ENCODE measurements around the gene RALGPS1.

Gene RALGPS1

GRCh38 chr9:127250896-127251391 is 336.4 kb downstream of the RALGPS1 start:
- DNase-seq (ENCODE audit: low read depth), result no peak
- no peak overlapping the region for H3K4me3 ChIP-seq (ENCODE audit: low read length)
- TF ChIP-seq CTCF (conservative IDR thresholded peaks at IDR 0.05; ENCODE audit: low read length), result no peak

GRCh38 chr9:127252410-127253318 is 338.1 kb downstream of the RALGPS1 start:
- H3K4me3 ChIP-seq (ENCODE audit: low read length), result no peak overlapping the region
- no peak for TF ChIP-seq CTCF (conservative IDR thresholded peaks at IDR 0.05; ENCODE audit: low read length)
- DNase-seq (ENCODE audit: low read depth), result no peak

DNA sequence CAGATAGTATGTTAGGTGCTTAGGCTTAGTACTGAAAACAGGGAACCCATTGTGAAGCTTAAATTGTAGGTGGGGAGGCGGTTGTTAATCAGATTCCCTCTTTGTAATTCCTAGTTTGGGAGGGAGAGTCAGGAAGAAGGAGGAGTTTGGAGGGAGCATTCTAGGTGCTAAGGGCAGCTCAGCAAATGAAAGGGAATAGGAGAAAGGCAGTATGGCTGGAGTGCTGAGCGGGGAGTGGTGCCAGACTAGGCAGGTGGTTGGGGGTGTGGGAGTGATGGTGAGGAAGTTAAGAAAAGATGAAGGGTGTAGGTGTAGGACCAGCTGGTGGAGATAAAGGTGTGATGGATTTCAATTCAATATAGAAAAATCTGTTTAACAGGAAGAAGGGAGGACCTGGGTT is 338.9 kb downstream of the RALGPS1 start:
- no peak for TF ChIP-seq CTCF (conservative IDR thresholded peaks at IDR 0.05; ENCODE audit: low read length)
- H3K4me3 ChIP-seq (ENCODE audit: low read length), result no peak overlapping the region
- no peak for DNase-seq (ENCODE audit: low read depth)

DNA sequence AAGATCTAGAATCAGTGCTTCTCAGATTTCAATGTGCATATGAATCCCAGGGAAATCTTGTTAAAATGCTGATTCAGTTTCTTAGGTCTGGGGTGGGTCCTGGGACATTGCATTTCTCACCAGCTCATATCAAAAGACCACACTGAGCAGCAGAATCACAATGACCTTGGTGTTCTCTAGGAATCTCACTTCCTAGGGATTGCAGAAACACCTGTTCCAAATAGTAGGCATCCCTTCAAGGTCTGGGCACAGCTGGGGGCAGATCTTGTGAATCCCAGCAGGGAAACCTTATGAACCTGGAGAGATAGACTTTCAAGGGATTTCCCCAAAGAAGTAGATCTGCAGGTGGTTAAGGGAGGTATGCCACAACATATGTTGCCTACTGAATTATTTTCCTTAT is 341.1 kb downstream of the RALGPS1 start:
- DNase-seq (ENCODE audit: low read depth), result no peak
- H3K4me3 ChIP-seq (ENCODE audit: low read length), result no peak overlapping the region
- no peak for TF ChIP-seq CTCF (conservative IDR thresholded peaks at IDR 0.05; ENCODE audit: low read length)

DNA sequence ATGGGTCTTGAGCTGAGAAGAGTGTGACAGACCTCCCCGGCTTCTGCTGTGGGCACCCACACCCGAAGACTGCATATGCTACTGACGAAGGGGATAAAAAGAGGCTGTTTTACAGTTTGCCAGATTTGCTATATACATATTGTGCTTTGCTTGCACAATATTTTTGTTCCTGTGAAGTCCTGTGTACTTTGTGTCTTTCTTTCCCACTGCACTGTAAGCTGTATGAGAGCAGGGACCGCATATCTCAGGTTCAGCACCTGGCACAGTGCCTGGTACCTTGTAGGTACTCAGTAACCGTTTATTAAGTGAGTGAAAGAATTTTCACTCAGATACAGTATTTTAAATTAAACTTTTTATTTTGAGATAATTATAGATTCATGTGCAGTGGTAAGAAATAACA is 341.7 kb downstream of the RALGPS1 start:
- no peak for DNase-seq (ENCODE audit: low read depth)
- H3K4me3 ChIP-seq (ENCODE audit: low read length), result no peak overlapping the region
- TF ChIP-seq CTCF (conservative IDR thresholded peaks at IDR 0.05; ENCODE audit: low read length), result no peak

DNA sequence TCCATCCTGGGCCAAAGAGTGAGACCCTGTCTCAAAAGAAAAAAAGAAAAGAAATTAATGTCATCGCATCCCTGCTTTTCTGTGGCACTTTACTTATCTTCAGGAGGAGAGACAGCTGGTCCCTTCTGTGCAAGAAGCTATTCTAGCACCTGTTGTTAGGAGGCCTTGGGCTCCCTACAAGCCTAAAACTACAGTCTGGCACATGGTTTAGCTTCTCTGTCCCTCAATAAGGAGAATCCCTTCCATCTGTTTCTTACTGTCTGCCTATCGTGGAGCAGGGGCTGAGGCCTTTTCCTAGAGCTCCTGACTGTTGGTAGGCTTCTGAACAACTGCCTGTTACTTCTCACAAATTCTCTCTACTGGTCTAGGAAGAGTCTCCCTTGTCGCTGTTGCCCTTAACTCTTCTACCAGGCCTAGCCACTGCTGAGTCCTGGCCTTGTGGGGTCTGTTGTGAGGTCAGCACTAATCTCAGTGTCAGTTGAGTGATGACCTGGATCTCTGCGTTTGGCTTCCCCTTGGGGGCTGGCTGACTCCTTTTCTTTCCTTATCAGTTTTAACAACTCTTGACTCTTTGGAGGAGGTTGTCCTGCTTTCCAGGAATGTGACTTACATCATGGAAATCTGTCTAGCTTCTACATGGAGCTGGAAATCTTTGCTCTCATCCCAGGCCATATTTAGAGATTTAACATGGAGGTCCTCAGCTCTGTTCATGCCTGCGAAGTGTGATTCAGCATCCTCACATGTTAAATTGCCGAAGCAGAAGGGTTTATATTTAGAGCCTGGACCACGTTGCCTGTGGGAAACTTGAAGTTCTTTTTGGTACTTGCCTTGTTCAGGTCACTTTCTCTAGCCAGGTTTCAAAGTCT is 344.3 kb downstream of the RALGPS1 start:
- no peak overlapping the region for H3K4me3 ChIP-seq (ENCODE audit: low read length)
- no peak for TF ChIP-seq CTCF (conservative IDR thresholded peaks at IDR 0.05; ENCODE audit: low read length)
- no peak for DNase-seq (ENCODE audit: low read depth)
